HepG2 (cell line): ENCODE results near the gene RNASE8. TPM values are rescaled to one million over a fixed set of nuclear protein-coding genes. Genes with fewer than 3 reads are reported as not detected.
A peak's percentile ranks its signal among the peaks of the same experiment; 100 is the strongest.

Source experiments
- ATRX ChIP-seq: sonication (generic); formaldehyde crosslinking; IDR thresholded peaks from 2 replicates; pipeline ENCODE4 v1.4.0; 2020; ENCODE audit warnings: missing genetic modification reagents, borderline replicate concordance
- FOXA3 ChIP-seq: IDR thresholded peaks from 2 replicates; pipeline ENCODE4 v1.6.1; 2016; ENCODE audit warnings: missing genetic modification reagents, missing compliant biosample characterization
- IRF2 ChIP-seq: IDR thresholded peaks from 2 replicates; pipeline ENCODE4 v1.6.1; 2018; ENCODE audit warnings: missing genetic modification reagents, missing compliant biosample characterization
- NFATC3 ChIP-seq: sonication (generic); formaldehyde crosslinking; IDR thresholded peaks from 2 replicates; pipeline ENCODE4 v1.5.1; 2020; ENCODE audit warnings: mild to moderate bottlenecking, missing genetic modification reagents
- PHF21A ChIP-seq: sonication (generic); formaldehyde crosslinking; IDR thresholded peaks from 2 replicates; pipeline ENCODE4 v1.5.0; 2020; ENCODE audit warnings: mild to moderate bottlenecking, missing genetic modification reagents
- REPIN1 ChIP-seq: sonication (generic); formaldehyde crosslinking; IDR thresholded peaks from 2 replicates; pipeline ENCODE4 v1.8.0; 2022; ENCODE audit warnings: missing genetic modification reagents, low read depth, mild to moderate bottlenecking, borderline replicate concordance
- SALL1 ChIP-seq: sonication (generic); formaldehyde crosslinking; IDR thresholded peaks from 2 replicates; pipeline ENCODE4 v1.8.0; 2022; ENCODE audit warnings: mild to moderate bottlenecking, missing genetic modification reagents
- SOX13 ChIP-seq, 3 experiments: fragments of 450-650 bp in 1 of 3; sonication (generic) in 1 of 3; formaldehyde crosslinking in 1 of 3; IDR thresholded peaks in 2 of 3; conservative IDR thresholded peaks in 1 of 3; 2 replicates each; pipeline versions ENCODE4 v1.5.0 to v1.6.1; 2016 to 2020; ENCODE audit warnings: antibody characterized with exemption in 1 of 3, mild to moderate bottlenecking in 1 of 3, missing compliant biosample characterization in 1 of 3, missing genetic modification reagents in 1 of 3, moderate library complexity in 1 of 3
- ZBTB20 ChIP-seq: sonication (generic); formaldehyde crosslinking; IDR thresholded peaks from 2 replicates; pipeline ENCODE4 v1.8.1; 2023; ENCODE audit warnings: missing genetic modification reagents, low read depth, mild to moderate bottlenecking, borderline replicate concordance
- ZNF138 ChIP-seq: sonication (generic); formaldehyde crosslinking; IDR thresholded peaks from 2 replicates; pipeline ENCODE4 v1.5.0; 2020; ENCODE audit warnings: mild to moderate bottlenecking, low read depth, missing genetic modification reagents
- ZNF207 ChIP-seq: fragments of 450-650 bp; IDR thresholded peaks from 2 replicates; pipeline ENCODE4 v1.6.1; 2016; ENCODE audit warnings: antibody characterized with exemption, borderline replicate concordance
- ZNF274 ChIP-seq: sonication (generic); formaldehyde crosslinking; IDR thresholded peaks from 2 replicates; pipeline ENCODE4 v1.5.1; 2020; ENCODE audit warnings: mild to moderate bottlenecking, missing genetic modification reagents
- ZNF3 ChIP-seq: IDR thresholded peaks from 2 replicates; pipeline ENCODE4 v1.7.0; 2017; ENCODE audit warnings: inconsistent platforms
- ZNF430 ChIP-seq: sonication (generic); formaldehyde crosslinking; IDR thresholded peaks from 2 replicates; pipeline ENCODE4 v1.9.0; 2021; ENCODE audit warnings: mild to moderate bottlenecking, missing genetic modification reagents
- ZNF44 ChIP-seq: sonication (generic); formaldehyde crosslinking; IDR thresholded peaks from 2 replicates; pipeline ENCODE4 v1.5.1; 2020; ENCODE audit warnings: mild to moderate bottlenecking, missing genetic modification reagents
- ZNF446 ChIP-seq: sonication (generic); formaldehyde crosslinking; IDR thresholded peaks from 2 replicates; pipeline ENCODE4 v1.5.0; 2020; ENCODE audit warnings: mild to moderate bottlenecking, missing genetic modification reagents
- ZNF543 ChIP-seq: sonication (generic); formaldehyde crosslinking; IDR thresholded peaks from 2 replicates; pipeline ENCODE4 v1.4.0; 2020; ENCODE audit warnings: mild to moderate bottlenecking, missing genetic modification reagents
- ZNF614 ChIP-seq: IDR thresholded peaks from 2 replicates; pipeline ENCODE4 v1.6.1; 2018; ENCODE audit warnings: missing biosample characterization, missing genetic modification reagents, inconsistent platforms, borderline replicate concordance
- ZNF83 ChIP-seq: sonication (generic); formaldehyde crosslinking; IDR thresholded peaks from 2 replicates; pipeline ENCODE4 v1.4.0; 2020; ENCODE audit warnings: missing genetic modification reagents, mild to moderate bottlenecking, borderline replicate concordance
- polyA plus RNA-seq, 8 experiments: library from polyadenylated mRNA; depleted of rRNA in 3 of 8; stranded (reverse) in 7 of 8; unstranded in 1 of 8; fragments of >200 nt; fragmentation: Illumina TruSeq in 4 of 8; extraction: Trizol in 4 of 8; gene quantifications; 2 replicates each; pipeline versions ENCODE4 v1.2.1 to v1.2.3, GENCODE V29; 2011 to 2016; ENCODE audit warnings: low read depth in 4 of 8, missing spikeins in 1 of 8, mixed read lengths in 1 of 8; ENCODE audit not compliant: insufficient read depth in 1 of 8
- total RNA-seq, 5 experiments: library from RNA; depleted of rRNA; stranded (reverse); fragments of >200 nt; fragmentation: Illumina TruSeq; extraction: Trizol; gene quantifications; 2 replicates each; pipeline ENCODE4 v1.2.3, GENCODE V29; 2016; ENCODE audit warnings: low read depth in 1 of 5
- TF ChIP-seq, protein P1 (sequence below): sonication (generic); formaldehyde crosslinking; IDR thresholded peaks from 2 replicates; pipeline ENCODE4 v1.5.0; 2020; ENCODE audit warnings: mild to moderate bottlenecking, missing genetic modification reagents, moderate library complexity
- TF ChIP-seq, protein P2 (sequence below): sonication (generic); formaldehyde crosslinking; IDR thresholded peaks from 2 replicates; pipeline ENCODE4 v1.4.0; 2020; ENCODE audit warnings: missing genetic modification reagents, borderline replicate concordance
- TF ChIP-seq, protein P3 (sequence below): sonication (generic); formaldehyde crosslinking; IDR thresholded peaks from 2 replicates; pipeline ENCODE4 v1.5.0; 2020; ENCODE audit warnings: missing genetic modification reagents

The RNASE8 gene
- total and polyA plus RNA-seq, 2 of the 13 experiments (the other 11 are each of a cell fraction or from before 2014, with no cell fraction given) = not detected

DNA sequence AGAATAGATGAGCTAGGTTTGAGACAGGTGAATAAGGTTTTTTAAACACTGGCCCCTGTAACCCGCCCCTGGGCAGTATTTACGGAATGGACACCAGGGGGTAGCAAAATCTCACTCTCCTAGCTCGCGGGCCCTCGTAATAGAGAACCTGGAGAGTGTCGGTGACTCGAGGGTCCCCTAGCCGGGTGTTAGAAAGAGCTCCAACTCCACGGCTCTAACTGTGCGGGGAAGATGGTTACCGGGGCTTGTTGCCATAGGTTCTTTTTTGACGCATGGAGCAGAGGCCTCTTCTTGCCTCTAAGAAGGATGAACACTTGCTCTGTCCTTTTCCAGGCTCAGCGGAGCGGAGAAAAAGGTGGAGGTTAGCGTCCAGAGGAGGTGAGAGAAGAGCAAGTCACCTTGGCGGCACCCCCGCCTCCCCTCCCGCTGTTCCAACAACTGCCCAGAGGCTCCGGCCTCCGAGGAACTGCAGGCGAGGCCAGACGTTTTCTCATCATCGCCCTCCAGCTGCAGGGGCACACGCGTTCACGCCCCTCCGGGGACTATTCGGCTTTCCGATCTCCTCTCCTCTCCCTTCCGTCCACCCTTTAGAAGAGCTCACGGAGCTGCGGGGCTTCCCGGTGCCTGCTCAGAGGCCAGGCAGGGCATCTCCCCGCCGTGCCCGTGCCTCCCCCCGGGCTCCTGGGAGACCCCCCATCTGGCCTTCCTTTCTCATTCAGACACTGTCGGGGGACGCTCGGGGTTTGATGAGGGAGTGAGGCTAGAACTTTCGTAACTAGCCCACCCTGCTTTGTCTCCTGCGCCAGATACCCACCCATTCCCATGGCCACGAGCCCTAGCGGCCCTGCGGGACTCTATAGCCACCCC is 11.1 kb downstream of the RNASE8 start (continued):
- TF ChIP-seq, protein P1, sequence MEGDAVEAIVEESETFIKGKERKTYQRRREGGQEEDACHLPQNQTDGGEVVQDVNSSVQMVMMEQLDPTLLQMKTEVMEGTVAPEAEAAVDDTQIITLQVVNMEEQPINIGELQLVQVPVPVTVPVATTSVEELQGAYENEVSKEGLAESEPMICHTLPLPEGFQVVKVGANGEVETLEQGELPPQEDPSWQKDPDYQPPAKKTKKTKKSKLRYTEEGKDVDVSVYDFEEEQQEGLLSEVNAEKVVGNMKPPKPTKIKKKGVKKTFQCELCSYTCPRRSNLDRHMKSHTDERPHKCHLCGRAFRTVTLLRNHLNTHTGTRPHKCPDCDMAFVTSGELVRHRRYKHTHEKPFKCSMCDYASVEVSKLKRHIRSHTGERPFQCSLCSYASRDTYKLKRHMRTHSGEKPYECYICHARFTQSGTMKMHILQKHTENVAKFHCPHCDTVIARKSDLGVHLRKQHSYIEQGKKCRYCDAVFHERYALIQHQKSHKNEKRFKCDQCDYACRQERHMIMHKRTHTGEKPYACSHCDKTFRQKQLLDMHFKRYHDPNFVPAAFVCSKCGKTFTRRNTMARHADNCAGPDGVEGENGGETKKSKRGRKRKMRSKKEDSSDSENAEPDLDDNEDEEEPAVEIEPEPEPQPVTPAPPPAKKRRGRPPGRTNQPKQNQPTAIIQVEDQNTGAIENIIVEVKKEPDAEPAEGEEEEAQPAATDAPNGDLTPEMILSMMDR (CRISPR knock-in tag) = peak; percentile 88
- no peak for TF ChIP-seq ZNF138 (CRISPR knock-in tag)
- TF ChIP-seq SOX13 (IDR thresholded peaks at IDR 0.05) = no peak
- peak in 1 of 2 experiments; percentile 32; a peak in 1 of 4 replicates for TF ChIP-seq SOX13 (CRISPR knock-in tag; conservative IDR thresholded peaks at IDR 0.05 in 1 of 2, IDR thresholded peaks at IDR 0.05 in 1 of 2)
- TF ChIP-seq ZNF446 (CRISPR knock-in tag) = peak; percentile 90
- peak; percentile 34; the same call in 1 of the 2 replicates for TF ChIP-seq ZNF3 (CRISPR knock-in tag)
- peak; percentile 32; the same call in 1 of the 2 replicates for TF ChIP-seq FOXA3 (CRISPR knock-in tag)
- TF ChIP-seq, protein P2, sequence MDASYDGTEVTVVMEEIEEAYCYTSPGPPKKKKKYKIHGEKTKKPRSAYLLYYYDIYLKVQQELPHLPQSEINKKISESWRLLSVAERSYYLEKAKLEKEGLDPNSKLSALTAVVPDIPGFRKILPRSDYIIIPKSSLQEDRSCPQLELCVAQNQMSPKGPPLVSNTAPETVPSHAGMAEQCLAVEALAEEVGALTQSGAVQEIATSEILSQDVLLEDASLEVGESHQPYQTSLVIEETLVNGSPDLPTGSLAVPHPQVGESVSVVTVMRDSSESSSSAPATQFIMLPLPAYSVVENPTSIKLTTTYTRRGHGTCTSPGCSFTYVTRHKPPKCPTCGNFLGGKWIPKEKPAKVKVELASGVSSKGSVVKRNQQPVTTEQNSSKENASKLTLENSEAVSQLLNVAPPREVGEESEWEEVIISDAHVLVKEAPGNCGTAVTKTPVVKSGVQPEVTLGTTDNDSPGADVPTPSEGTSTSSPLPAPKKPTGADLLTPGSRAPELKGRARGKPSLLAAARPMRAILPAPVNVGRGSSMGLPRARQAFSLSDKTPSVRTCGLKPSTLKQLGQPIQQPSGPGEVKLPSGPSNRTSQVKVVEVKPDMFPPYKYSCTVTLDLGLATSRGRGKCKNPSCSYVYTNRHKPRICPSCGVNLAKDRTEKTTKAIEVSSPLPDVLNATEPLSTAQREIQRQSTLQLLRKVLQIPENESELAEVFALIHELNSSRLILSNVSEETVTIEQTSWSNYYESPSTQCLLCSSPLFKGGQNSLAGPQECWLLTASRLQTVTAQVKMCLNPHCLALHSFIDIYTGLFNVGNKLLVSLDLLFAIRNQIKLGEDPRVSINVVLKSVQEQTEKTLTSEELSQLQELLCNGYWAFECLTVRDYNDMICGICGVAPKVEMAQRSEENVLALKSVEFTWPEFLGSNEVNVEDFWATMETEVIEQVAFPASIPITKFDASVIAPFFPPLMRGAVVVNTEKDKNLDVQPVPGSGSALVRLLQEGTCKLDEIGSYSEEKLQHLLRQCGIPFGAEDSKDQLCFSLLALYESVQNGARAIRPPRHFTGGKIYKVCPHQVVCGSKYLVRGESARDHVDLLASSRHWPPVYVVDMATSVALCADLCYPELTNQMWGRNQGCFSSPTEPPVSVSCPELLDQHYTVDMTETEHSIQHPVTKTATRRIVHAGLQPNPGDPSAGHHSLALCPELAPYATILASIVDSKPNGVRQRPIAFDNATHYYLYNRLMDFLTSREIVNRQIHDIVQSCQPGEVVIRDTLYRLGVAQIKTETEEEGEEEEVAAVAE (CRISPR knock-in tag) = peak; percentile 41; the same call in 1 of the 2 replicates
- peak; percentile 32; the same call in 1 of the 2 replicates for TF ChIP-seq SALL1
- TF ChIP-seq ATRX = no peak
- no peak; the same call in 1 of the 2 replicates for TF ChIP-seq ZNF543
- TF ChIP-seq ZNF83 = no peak
- TF ChIP-seq ZBTB20 = 0 out of 2 replicates have a peak, but pooled peaks have one; percentile 46
- TF ChIP-seq IRF2 (CRISPR knock-in tag) = peak; percentile 32; the same call in 1 of the 2 replicates
- TF ChIP-seq REPIN1 (CRISPR knock-in tag) = no peak
- peak; percentile 89; the same call in 1 of the 2 replicates for TF ChIP-seq ZNF44 (CRISPR knock-in tag)
- TF ChIP-seq ZNF207 = no peak
- peak; percentile 81 for TF ChIP-seq ZNF614 (CRISPR knock-in tag)
- peak; percentile 71 for TF ChIP-seq PHF21A
- TF ChIP-seq, protein P3, sequence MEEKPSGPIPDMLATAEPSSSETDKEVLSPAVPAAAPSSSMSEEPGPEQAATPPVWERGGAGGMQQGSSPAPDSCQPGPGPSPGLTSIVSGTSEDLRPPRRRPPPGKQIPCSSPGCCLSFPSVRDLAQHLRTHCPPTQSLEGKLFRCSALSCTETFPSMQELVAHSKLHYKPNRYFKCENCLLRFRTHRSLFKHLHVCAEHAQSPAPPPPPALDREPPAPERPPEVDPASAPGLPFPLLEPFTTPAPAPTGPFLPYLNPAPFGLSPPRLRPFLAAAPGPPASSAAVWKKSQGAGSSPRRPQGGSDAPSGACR = 0 out of 2 replicates have a peak, but pooled peaks have one; percentile 35
- 0 out of 2 replicates have a peak, but pooled peaks have one; percentile 42 for TF ChIP-seq NFATC3 (CRISPR knock-in tag)
- TF ChIP-seq ZNF430 (CRISPR knock-in tag) = peak; percentile 45; the same call in 1 of the 2 replicates
- TF ChIP-seq ZNF274 = peak; percentile 46; the same call in 1 of the 2 replicates
